HG03095 (cell line): ENCODE data around the gene TAF11.
"Not testable (repeated sequence)": the region's sequence is repeated elsewhere in the genome, so short reads cannot be mapped to it uniquely, and the experiment has no call there.

ENCODE experiments used
- ATAC-seq: cut with Tn5 transposase; IDR thresholded peaks from one replicate; pipeline ENCODE4 v1.9.1; 2021; ENCODE audit warnings: moderate library complexity; ENCODE audit not compliant: unreplicated experiment

The TAF11 gene

GRCh38 chr6:34887753-34888513 lies at the start of gene TAF11:
TSS of gene TAF11 (minus strand) at chr6:34888042. CDS start at chr6:34887957, 85 bp downstream.
- ATAC-seq = peak; percentile 60

GRCh38 chr6:34934516-34934915 lies 46.7 kb upstream of the TAF11 start:
- ATAC-seq = no peak

DNA sequence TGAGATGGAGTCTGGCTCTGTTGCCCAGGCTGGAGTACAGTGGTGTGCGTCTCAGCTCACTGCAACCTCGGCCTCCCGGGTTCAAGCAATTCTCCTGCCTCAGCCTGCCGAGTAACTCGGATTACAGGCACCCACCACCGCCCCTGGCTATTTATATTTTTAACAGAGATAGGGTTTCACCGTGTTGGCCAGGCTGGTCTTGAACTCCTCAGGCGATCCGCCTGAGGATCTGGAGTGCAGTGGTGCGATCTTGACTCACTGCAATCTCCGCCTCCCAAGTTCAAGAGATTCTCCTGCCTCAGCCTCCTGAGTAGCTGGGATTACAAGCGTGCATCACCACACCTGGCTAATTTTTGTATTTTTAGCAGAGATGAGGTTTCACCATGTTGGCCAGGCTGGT lies 44.4 kb upstream of the TAF11 start:
- not testable (repeated sequence) for ATAC-seq

DNA sequence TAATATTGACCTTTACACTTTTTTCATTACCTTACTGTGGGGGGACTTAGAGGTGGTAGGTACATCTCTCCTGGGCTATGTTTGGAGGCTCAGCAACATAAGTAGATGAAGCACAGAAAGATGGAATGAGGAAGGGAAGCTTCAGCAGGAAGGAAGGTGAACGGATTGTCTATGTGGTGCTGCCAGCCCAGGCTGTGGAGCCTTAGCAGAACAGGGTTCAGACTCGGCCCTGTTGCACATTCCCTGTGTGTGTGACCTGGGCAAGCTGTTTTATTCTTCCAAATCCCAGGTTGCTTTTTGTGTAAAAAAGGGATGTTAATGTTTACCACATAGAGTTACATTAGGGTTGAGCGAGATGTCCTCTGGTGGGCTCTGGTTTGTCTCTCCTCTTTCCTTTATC lies 42.4 kb upstream of the TAF11 start:
- ATAC-seq = no peak

DNA sequence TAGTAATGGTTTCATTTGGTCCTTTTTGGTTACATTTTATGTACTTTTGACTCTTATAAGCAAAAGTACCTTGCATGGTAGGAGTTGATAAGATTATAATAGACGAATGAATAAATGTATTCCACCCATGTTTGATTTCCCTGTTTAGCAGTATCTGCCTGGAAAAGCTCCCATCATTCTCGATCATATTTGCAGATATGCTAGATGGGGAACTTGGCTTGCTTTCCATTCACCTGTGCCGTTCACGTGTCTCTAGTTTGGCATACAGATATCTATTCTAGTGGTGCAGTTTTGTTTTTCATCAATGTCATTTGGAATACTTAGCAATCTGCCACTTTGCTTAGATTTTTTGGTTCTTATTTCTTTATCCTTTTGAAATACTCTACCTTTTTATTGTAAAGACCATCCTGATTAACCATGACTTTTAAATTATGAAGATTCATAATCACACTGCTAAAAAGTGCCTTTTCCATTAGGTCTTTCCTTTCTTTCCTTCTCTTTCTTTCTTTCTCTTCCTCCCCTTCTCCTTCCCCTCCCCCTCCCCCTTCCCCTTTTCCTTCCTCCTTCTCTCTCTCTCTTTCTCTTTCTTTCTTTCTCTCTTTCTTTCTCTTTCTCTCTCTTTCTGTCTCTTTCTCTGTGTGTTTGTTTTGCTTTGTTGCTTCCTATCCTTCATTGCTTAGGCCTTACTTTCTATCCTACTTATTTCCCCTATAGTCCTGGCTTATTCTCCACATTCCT lies 41.6 kb upstream of the TAF11 start:
- no peak for ATAC-seq

GRCh38 chr6:34928695-34929094 lies 40.9 kb upstream of the TAF11 start:
- ATAC-seq = no peak

DNA sequence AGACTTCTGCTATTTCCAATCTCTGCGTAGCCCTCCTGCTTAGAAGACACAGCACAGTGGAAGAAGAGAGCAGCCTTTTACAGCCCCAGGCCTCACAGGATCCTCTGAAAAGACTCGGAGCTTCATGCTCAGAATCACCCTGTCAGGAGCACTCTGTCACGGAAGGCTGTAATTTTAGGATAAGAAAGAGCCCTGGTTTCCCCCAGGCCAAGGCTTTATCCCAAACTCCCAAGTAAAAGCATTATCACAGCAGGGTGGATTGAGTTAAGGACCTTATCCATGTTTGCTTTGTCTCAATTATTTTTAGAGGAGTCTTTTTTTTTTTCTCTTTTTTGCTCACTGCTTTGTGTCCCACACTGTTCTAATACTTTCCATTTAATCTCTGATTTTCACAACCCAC lies 40.4 kb upstream of the TAF11 start:
- ATAC-seq = no peak

DNA sequence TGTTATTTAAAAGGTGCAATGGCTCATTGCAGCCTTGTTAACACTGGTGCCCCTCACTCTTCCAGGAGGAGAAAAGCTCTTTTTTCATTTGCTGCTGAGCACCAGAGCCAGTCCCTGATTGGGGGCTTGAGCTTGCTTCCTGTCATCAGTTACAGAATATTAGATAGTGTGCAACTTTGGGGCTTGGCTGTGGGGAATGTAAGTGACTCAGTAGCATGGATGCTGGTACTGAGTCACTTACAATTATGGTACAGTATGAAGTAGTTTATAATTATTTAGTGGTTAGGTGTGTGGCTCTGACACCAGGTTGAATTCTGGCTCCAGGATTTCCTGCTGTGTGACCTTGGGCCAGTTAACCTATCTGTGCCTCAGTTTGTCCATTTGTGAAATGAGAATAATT lies 38.8 kb upstream of the TAF11 start:
- ATAC-seq = no peak

DNA sequence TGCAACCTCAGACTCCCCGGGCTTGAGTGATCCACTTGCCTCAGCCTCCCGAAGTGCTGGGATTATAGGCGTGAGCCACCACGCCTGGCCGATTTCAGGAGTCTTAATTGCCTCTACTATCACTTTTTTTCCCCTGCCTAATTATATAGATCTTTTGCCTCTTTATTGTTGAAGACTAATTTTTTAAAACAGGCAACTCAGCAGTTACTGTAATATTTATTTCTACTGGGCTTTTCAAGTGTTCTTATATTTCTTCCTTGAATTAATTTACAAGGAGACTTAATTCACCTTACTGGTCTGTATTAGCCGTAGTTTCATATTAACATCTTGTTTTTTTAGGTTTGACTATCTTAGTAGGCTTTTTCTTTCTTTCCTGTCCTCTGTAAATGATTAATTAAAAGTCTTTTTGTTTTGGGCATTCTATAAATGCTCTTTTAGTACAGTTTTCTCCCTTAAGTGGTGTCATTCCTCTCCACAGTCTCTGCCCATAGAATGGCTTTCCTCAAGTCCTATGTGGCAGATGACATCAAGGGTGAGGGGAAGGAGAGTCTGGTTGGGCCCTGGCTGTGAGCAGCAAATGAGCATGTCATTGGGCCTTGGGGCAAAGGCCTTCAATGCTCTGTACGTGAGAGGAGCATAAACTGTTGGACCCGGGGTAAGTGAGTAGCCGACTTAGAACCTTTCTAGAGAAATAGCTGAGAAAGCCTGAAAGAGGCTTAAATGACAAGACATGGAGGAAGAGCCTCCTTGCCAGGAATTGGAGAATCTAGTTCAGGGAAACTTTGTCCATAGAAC lies 37.2 kb upstream of the TAF11 start:
- no peak for ATAC-seq

DNA sequence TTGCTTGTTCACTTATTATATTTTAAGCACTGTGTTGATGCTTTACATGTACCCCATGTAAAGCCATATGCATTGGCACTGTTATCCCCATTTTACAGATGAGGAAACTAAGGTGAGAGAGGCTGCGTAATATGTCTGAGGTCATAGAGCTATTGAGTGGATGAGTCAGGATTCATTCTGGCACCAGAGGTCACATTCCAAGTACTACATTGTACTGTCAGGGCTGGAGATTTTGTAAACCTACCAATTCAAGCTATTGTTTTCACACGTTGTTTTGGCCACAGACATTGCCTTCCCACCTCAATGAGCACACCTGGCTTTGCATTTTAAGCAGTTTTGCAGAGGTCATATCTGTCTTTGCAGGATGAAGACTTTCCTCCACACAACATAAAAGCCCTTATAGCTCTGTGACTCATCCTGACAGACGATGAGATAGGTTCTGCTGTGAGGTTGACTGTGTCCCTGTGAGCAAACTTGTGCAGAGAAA lies 34.4 kb upstream of the TAF11 start:
- no peak for ATAC-seq

DNA sequence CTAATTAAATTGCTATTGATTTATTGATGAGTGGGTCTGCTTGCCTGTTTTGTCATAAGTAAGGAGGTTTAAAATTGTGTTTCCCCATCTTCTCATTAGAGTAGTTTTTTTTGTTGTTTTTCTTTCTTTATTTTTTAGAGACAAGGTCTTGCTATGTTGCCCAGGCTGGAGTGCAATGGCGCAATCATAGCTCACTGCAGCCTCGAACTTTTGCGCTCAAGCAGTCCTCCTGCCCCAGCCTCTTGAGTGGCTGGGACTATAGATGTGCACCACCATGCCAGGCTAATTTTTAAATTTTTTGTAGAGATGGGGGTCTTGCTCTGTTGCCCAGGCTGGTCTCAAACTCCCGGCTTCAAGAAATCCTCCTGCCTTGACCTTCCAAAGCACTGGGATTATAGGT lies 32.3 kb upstream of the TAF11 start:
- ATAC-seq = no peak

- ATAC-seq = no peak
These were observed 31.8 kb upstream of the TAF11 start for GRCh38 chr6:34919651-34920050.

DNA sequence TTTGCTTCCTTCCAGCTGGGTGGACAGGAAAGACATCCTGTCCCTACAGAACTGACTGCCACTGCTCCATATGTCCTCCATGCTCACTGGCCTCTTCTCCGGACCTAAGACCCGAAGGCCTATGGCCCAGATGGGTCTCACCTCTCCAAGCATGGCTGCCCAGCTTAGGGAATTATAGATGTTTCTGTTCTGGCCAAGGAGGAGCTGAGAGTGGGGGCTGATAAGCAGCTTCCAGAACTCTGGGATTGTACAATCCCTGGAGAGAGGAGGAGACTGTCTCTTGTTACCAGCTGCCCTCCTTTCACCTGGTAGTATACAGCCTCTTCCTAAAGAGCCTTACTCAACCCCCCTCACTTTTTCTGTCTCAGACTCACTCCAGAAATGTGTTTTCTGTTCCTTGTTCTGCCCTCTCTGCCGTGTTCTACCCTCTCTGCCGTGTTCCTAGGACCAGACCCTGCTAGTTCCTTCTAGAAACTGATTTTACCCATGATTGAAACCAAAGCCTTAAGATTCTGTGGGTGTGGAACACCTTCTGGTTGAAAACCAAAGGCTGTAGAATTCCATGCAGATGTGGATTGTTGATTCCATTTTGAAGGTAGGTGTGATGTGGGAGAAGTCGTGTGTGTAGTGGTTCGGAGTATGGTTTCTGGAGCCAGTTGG lies 29.9 kb upstream of the TAF11 start:
- no peak for ATAC-seq

DNA sequence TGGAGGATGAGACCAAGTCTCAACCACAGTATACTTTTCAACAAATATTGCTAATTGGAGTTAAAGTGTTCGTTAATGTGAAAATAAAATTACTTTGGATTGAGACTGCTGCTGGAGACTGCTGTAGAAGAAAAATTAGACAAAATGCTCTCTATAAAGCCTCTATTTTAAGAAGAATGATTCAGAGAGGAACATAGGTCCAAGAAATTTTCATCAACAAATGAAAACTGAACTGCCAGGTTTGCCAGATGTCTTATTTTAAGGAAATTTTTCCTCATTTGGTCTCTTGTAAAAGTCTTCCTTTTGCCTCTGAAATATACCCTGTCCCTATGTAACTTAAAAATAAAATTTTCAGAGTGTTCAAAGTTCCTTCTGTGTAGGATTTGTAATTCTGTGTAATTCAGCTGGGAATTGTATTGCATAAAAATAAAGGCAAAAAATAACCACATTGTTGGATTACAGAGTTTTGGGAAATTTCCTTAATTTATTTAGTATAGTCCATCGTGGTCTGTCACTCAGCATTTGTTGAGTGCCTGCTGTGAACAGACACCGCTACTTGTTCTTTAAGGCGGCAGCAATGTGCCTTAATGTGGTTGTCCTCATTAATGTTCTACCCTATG lies 28.6 kb upstream of the TAF11 start:
- no peak for ATAC-seq

DNA sequence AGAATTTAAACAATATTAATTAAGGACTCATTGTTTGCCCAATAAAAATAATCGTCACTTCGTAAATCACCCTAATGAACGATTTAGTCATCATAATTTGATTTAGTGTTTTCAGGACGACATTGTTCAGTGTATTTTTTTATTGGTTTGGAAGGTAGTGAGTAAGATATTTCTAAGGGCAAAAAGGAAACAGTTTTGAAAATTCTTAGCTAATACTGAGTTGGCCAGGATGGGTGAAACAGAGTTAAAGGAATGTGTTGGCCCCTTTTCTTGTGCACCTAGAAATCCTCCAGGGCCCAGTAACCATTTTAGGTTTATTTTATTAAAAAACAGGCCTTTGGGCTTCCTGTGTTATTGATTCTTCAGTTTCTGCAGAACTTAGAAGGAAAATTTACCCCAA lies 26.5 kb upstream of the TAF11 start:
- ATAC-seq = no peak

DNA sequence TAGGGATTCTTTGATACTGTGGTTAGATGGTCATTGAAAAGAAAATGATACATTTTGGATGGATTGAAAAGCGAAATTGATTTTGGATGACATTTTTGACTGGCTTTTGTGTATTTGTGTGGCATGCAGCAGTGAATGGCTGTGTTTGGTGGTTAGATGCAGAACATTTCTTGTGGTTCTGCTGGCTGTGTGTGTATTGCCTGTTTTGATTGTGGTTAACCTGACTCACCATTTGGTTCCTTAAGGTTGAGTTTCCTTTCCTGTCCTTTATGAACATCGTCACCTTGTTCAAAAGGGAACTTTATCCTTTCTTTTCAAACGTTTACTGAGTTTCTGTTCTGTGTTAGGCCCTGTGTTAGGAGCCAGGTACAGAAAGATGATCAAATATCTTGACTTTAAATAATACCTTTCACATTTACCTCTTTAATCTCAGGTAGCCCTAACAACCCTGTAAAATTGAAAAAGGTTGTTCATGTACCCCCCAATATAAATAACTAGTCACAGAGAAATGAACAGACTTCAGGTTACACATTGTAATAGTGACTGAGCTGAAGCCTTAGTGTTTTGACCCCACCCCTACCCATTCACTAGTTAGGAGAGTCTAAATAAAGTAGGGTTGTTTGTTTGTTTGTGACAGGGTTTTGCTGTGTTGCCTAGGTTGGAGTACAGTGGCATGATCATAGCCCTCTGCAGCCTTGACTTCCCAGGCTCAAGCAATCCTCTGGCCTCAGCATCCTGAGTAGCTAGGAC lies 25.0 kb upstream of the TAF11 start:
- ATAC-seq = peak; percentile 82

GRCh38 chr6:34911822-34912221 lies 24.0 kb upstream of the TAF11 start:
- ATAC-seq = no peak

DNA sequence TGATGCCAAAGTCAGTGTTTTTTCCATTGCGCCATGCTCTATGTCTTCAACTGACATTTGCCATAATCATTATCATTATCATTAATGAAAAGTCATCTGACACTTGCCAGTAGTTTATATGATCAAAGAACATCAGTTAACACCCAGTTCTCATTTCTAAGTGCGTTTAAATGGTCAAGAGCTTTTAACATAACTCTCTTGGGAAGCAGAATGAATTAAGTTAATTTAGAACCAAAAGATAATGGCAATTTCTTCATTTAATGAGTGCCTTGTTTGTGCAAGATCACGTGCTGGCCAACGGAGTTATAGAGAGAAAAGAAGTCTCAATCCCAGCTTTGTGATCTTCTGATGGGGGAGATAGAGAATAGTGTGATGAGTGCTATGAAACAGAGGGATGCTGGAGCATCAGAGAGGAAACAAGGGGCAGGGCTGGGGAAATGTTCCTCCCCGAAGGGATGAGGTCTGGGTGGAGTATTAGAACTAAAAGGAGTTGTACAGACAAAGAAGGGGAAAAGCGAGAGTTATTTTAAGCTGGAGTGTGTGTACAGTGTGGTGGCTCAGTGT lies 21.6 kb upstream of the TAF11 start:
- ATAC-seq = no peak

- ATAC-seq = no peak
These were observed 20.4 kb upstream of the TAF11 start for GRCh38 chr6:34908194-34908593.

DNA sequence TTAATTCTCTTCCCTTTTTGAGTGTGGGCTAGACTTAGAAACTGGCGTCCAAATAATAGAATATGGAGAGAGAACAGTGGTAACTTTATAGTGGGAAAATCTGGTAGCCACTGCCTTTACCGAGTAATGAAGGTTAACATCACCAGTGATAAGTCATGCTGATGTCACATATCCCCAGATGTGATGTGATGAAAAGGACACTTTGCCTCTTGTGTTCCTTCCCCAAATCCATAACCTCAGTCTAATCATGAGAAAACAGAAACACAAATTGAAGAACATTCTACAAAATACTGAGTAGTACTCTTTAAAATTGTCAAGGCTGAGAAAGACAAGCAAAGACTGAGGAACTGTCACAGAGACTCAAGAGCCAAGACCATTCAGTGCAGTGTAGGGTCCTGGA lies 19.0 kb upstream of the TAF11 start:
- no peak for ATAC-seq
